DOHH2 (cell line): Measurements from ENCODE around the gene NAA35.

Experiments
- CTCF ChIP-seq: fragments of 200-600 bp; sonication (generic); IDR thresholded peaks from one replicate; pipeline ENCODE4 v1.5.1; 2014; ENCODE audit warnings: antibody characterized with exemption, mild to moderate bottlenecking, low read depth, low read length; ENCODE audit not compliant: poor library complexity, severe bottlenecking
- EZH2phosphoT487 ChIP-seq: fragments of 200-600 bp; sonication (generic); IDR thresholded peaks from 2 replicates; pipeline ENCODE4 v1.6.1; 2017; ENCODE audit warnings: borderline replicate concordance, mild to moderate bottlenecking, antibody characterized with exemption, low read length, moderate library complexity, mixed read lengths

GRCh38 chr9:86054695-86055094 is 113.7 kb downstream of the NAA35 start:
- TF ChIP-seq CTCF (no peak), EZH2phosphoT487 (no peak)
